Progenitor cell of endocrine pancreas (in vitro differentiated cells): Measurements from ENCODE around the gene SNED1. TPM values are rescaled to one million over a fixed set of nuclear protein-coding genes. Genes with fewer than 3 reads are reported as not detected.

Source experiments
- DNase-seq: peaks from one replicate; pipeline ENCODE4 v3.0.0; 2021; ENCODE audit warnings: low spot score; ENCODE audit not compliant: unreplicated experiment
- H3K27ac Mint-ChIP-seq: 2 replicates; pipeline ENCODE4 v1.8.0; 2021; ENCODE audit warnings: mild to moderate bottlenecking, moderate library complexity, mixed read lengths
- H3K27me3 Mint-ChIP-seq: 2 replicates; pipeline ENCODE4 v1.8.0; 2021; ENCODE audit warnings: mixed read lengths
- H3K36me3 Mint-ChIP-seq: 2 replicates; pipeline ENCODE4 v1.8.0; 2022; ENCODE audit warnings: mixed read lengths; ENCODE audit not compliant: insufficient read depth
- H3K4me1 Mint-ChIP-seq: 2 replicates; pipeline ENCODE4 v1.8.0; 2021; ENCODE audit warnings: low read depth, mixed read lengths
- H3K4me3 Mint-ChIP-seq: 2 replicates; pipeline ENCODE4 v1.8.0; 2021; ENCODE audit warnings: low read depth, mild to moderate bottlenecking, moderate library complexity, mixed read lengths
- H3K9me3 Mint-ChIP-seq: 2 replicates; pipeline ENCODE4 v1.8.0; 2021; ENCODE audit warnings: low read depth, mixed read lengths
- total RNA-seq: library from RNA; stranded (reverse); gene quantifications from 2 replicates; pipeline ENCODE4 v1.2.1, GENCODE V29; 2021
- TF ChIP-seq, protein P1 (sequence below): fragments of 200-600 bp; sonication (generic); IDR thresholded peaks from one replicate; pipeline ENCODE4 v1.5.0; 2021; ENCODE audit warnings: antibody characterized with exemption, mild to moderate bottlenecking; ENCODE audit not compliant: unreplicated experiment

Gene SNED1
- total RNA-seq, 1 donor from 2014 or later, result 2.2 TPM

- H3K27ac Mint-ChIP-seq, result no peak overlapping the region
- H3K27me3 Mint-ChIP-seq, result peaks cover 6% of the 10 kb centered on the region
- H3K4me3 Mint-ChIP-seq, result no peak overlapping the region
- no peaks in the 10 kb centered on the region for H3K9me3 Mint-ChIP-seq
- no peaks in the 10 kb centered on the region for H3K4me1 Mint-ChIP-seq
- no peaks in the 10 kb centered on the region for H3K36me3 Mint-ChIP-seq
- TF ChIP-seq, protein P1, sequence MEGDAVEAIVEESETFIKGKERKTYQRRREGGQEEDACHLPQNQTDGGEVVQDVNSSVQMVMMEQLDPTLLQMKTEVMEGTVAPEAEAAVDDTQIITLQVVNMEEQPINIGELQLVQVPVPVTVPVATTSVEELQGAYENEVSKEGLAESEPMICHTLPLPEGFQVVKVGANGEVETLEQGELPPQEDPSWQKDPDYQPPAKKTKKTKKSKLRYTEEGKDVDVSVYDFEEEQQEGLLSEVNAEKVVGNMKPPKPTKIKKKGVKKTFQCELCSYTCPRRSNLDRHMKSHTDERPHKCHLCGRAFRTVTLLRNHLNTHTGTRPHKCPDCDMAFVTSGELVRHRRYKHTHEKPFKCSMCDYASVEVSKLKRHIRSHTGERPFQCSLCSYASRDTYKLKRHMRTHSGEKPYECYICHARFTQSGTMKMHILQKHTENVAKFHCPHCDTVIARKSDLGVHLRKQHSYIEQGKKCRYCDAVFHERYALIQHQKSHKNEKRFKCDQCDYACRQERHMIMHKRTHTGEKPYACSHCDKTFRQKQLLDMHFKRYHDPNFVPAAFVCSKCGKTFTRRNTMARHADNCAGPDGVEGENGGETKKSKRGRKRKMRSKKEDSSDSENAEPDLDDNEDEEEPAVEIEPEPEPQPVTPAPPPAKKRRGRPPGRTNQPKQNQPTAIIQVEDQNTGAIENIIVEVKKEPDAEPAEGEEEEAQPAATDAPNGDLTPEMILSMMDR, result no peak
- DNase-seq, result no peak
Measured at GRCh38 chr2:241014764-241015163, 16.3 kb downstream of the SNED1 start.

DNA sequence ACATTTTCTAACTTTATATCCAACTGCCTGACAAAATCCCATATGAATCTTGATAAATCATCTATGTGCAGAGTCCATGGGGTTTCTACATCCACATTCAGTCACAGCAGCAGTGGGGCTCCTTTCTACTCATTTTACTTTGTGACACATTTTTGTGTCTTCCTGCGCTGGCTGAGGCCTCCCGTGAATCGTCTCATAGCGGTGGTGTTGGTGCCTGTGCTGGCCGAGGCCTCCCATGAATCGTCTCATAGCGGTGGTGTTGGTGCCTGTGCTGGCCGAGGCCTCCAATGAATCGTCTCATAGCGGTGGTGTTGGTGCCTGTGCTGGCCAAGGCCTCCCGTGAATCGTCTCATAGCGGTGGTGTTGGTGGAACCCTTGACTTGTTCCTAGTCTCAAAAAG lies 17.0 kb downstream of the SNED1 start:
- Mint-ChIP-seq H3K27ac (no peak overlapping the region), H3K4me1 (no peaks in the 10 kb centered on the region), H3K9me3 (no peaks in the 10 kb centered on the region), H3K4me3 (no peak overlapping the region), H3K27me3 (peaks cover 3% of the 10 kb centered on the region), H3K36me3 (no peaks in the 10 kb centered on the region)
- peak; percentile 3 for DNase-seq
- TF ChIP-seq, protein P1, result no peak

- DNase-seq, result no peak
- TF ChIP-seq, protein P1, result no peak
- no peak overlapping the region for H3K27ac Mint-ChIP-seq
- no peaks in the 10 kb centered on the region for H3K36me3 Mint-ChIP-seq
- no peak overlapping the region for H3K4me3 Mint-ChIP-seq
- peaks cover 2% of the 10 kb centered on the region for H3K27me3 Mint-ChIP-seq
- peaks cover 7% of the 10 kb centered on the region for H3K9me3 Mint-ChIP-seq
- no peaks in the 10 kb centered on the region for H3K4me1 Mint-ChIP-seq
Measured at GRCh38 chr2:241017228-241017940, 19.0 kb downstream of the SNED1 start.

DNA sequence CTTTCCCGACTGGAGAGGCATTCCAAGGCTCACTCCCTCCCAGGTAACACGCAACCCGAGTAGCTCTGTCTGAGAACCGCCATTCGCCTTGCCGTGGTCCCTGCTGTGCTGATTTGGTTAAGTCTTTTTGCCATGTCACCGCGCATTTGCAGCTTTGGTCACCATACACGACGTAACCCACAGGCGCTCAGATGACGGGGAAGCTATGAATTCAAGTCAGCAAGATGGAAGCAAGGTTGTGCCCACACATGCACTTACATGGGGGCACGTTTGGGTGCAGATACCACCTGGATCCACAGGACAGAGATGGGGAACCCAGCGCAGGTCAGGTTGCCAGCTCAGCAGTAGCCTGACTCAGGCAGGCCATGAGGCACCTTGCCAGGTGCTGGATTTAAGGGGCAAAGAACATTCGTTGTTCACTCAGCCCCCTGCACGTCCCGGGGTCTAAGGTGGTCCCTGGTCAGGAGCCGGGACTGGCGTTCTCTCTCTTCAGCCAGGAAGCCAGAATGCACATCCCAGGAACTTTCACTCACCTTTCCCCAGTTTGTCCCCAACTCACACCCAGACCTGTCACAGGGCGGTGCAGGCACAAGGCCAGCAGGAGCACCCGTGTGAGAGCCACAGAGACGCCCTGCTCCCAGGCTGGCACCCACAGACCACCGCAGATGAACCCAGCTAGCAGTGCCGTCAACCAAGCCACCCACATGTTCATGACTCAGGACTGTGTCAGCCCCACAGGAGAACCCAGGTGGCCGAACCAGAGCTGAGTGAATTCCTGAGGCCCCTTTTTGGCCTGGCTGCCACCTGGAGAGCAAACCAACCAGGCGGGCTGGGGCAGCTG lies 19.9 kb downstream of the SNED1 start:
- H3K4me3 Mint-ChIP-seq, result no peak overlapping the region
- TF ChIP-seq, protein P1, result no peak
- H3K4me1 Mint-ChIP-seq, result no peaks in the 10 kb centered on the region
- DNase-seq, result no peak
- H3K27ac Mint-ChIP-seq, result no peak overlapping the region
- peaks cover 9% of the 10 kb centered on the region for H3K9me3 Mint-ChIP-seq
- H3K36me3 Mint-ChIP-seq, result no peaks in the 10 kb centered on the region
- no peaks in the 10 kb centered on the region for H3K27me3 Mint-ChIP-seq

- no peak for DNase-seq
- no peak overlapping the region for H3K4me3 Mint-ChIP-seq
- TF ChIP-seq, protein P1, result no peak
Measured at GRCh38 chr2:241019441-241020139, 21.2 kb downstream of the SNED1 start.

More at GRCh38 chr2:241019441-241020139, 21.2 kb downstream of the SNED1 start:
- no peaks in the 10 kb centered on the region for H3K4me1 Mint-ChIP-seq
- H3K27ac Mint-ChIP-seq, result no peak overlapping the region
- no peaks in the 10 kb centered on the region for H3K36me3 Mint-ChIP-seq
- H3K9me3 Mint-ChIP-seq, result peaks cover 9% of the 10 kb centered on the region
- no peaks in the 10 kb centered on the region for H3K27me3 Mint-ChIP-seq
